ENCODE measurements around the gene KIRREL2. TPM values are rescaled to one million over a fixed set of nuclear protein-coding genes. Genes with fewer than 3 reads are reported as not detected.
"Not testable (repeated sequence)": the region's sequence is repeated elsewhere in the genome, so short reads cannot be mapped to it uniquely, and the experiment has no call there.

The KIRREL2 gene
- total RNA-seq, 2 experiments from 2014 or later = 1.4 to 2.2 TPM

DNA sequence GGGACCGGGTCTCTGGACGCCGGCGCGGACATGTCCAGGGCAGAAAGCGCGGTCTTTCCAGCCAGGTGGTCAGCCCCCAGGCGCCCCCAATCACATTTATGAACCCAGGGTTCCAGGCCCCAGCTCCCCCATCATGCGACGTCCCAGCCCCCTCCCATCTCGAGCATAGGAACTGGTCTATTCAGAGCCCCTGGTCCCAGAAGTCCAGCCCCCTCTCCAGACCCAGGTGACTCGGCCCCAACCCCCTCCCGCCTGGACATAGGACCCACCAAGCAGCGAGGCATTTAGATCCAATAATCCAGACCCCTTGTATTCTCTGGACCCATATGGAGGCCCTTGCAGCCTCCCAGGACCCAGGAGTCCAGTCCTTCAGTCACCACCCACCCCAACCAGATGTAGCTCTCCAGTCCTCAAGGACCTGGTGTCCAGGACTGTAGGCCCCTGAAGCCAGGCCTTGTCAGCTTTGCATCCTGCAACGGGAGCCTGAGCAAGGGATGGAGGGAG, 12.2 kb downstream of the KIRREL2 start:
- intact Hi-C loops (cut with micrococcal nuclease; ENCODE audit: unreplicated experiment) = no loop called here
- ChIA-PET CTCF (ENCODE audit: unreplicated experiment) (no interaction called here), POLR2A (no interaction called here)
- no peak overlapping the region for H3K27ac ChIP-seq (ENCODE audit: low read depth, low read length, poor library complexity, severe bottlenecking)
- no TSS peak for BruUV-seq (replicated peaks)
- H3K36me3 ChIP-seq (ENCODE audit: insufficient read depth, low read length) = no peaks in the 10 kb centered on the region
- peaks cover 17% of the 10 kb centered on the region for H3K4me1 ChIP-seq (ENCODE audit: insufficient read depth, low read length, poor library complexity, severe bottlenecking)
- H3K9me2 ChIP-seq (ENCODE audit: insufficient read depth, low read length) = no peaks in the 10 kb centered on the region
- no peak overlapping the region for H2AFZ ChIP-seq (ENCODE audit: low read length)
- DNase-seq (ENCODE audit: low spot score) = no peak
- no peaks in the 10 kb centered on the region for H3K9me3 ChIP-seq (ENCODE audit: low read length)
- TF ChIP-seq CTCF (conservative IDR thresholded peaks at IDR 0.05; ENCODE audit: low read length) = no peak
- TF ChIP-seq EZH2phosphoT487 (IDR thresholded peaks at IDR 0.05; ENCODE audit: borderline replicate concordance, low read depth, low read length) = no peak
- peak overlapping the region; percentile 65 for H3K4me3 ChIP-seq (ENCODE audit: low read depth, low read length, poor library complexity, severe bottlenecking)
- peak overlapping the region; percentile 83 for H3K4me2 ChIP-seq (ENCODE audit: low read length)
- no peaks in the 10 kb centered on the region for H4K20me1 ChIP-seq (ENCODE audit: insufficient read depth, low read length)
- no peaks in the 10 kb centered on the region for H3K79me2 ChIP-seq (ENCODE audit: insufficient read depth, low read depth, low read length)

- CTCF ChIA-PET (ENCODE audit: unreplicated experiment) = no interaction called here
- H3K9me3 ChIP-seq (ENCODE audit: low read length) = no peaks in the 10 kb centered on the region
- H3K9me2 ChIP-seq (ENCODE audit: insufficient read depth, low read length) = no peaks in the 10 kb centered on the region
- DNase-seq (ENCODE audit: low spot score) = peak; percentile 87
- peak overlapping the region; percentile 65 for H2AFZ ChIP-seq (ENCODE audit: low read length)
- no peaks in the 10 kb centered on the region for H4K20me1 ChIP-seq (ENCODE audit: insufficient read depth, low read length)
- POLR2A ChIA-PET = interaction anchor here (0.5 to 1.3 kb wide), 2 partner anchors 13 to 70 kb away, joined by 3 read pairs; partner anchors contain the start of gene KIRREL2
- peak overlapping the region; percentile 65 for H3K4me3 ChIP-seq (ENCODE audit: low read depth, low read length, poor library complexity, severe bottlenecking)
- intact Hi-C loops (cut with micrococcal nuclease; ENCODE audit: unreplicated experiment) = no loop called here
- TF ChIP-seq EZH2phosphoT487 (IDR thresholded peaks at IDR 0.05; ENCODE audit: borderline replicate concordance, low read depth, low read length) (no peak), CTCF (conservative IDR thresholded peaks at IDR 0.05; ENCODE audit: low read length) (no peak)
- H3K36me3 ChIP-seq (ENCODE audit: insufficient read depth, low read length) = no peaks in the 10 kb centered on the region
- H3K4me1 ChIP-seq (ENCODE audit: insufficient read depth, low read length, poor library complexity, severe bottlenecking) = peaks cover 17% of the 10 kb centered on the region
- BruUV-seq (replicated peaks) = no TSS peak
- H3K79me2 ChIP-seq (ENCODE audit: insufficient read depth, low read depth, low read length) = no peaks in the 10 kb centered on the region
- H3K4me2 ChIP-seq (ENCODE audit: low read length) = peak overlapping the region; percentile 83
- H3K27ac ChIP-seq (ENCODE audit: low read depth, low read length, poor library complexity, severe bottlenecking) = no peak overlapping the region
Observed at GRCh38 chr19:35869327-35870123, 12.8 kb downstream of the KIRREL2 start.

DNA sequence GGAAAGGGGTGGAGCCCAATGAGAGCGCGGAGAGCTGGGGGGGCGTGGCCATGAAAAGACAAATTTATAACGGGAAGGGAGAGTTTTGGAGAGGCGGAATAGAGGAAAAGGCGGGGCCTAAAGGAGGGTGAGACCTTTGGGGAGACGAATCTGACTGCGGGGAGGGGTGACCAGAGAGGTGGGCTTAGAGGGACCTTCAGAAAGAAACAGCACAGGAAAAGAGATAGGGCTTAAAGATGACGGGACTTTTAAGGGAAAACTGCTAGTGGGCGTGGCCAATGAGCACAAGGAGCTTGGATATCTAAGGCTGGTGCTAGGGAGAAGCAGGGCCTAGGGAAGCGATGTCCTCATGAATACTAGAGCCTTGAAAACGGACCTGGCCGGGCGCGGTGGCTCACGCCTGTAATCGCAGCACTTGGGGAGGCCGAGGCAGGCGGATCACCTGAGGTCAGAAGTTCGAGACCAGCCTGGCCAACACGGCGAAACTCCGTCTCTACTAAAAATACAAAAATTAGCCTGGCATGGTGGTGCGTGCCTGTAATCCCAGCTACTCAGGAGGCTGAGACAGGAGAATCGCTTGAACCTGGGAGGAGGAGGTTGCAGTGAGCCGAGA, 13.5 kb downstream of the KIRREL2 start:
- peak overlapping the region; percentile 83 for H3K4me2 ChIP-seq (ENCODE audit: low read length)
- intact Hi-C loops (cut with micrococcal nuclease; ENCODE audit: unreplicated experiment); BruUV-seq (replicated peaks); CTCF ChIA-PET (ENCODE audit: unreplicated experiment); H3K9me2 ChIP-seq (ENCODE audit: insufficient read depth, low read length); H3K9me3 ChIP-seq (ENCODE audit: low read length); H3K27ac ChIP-seq (ENCODE audit: low read depth, low read length, poor library complexity, severe bottlenecking); H3K36me3 ChIP-seq (ENCODE audit: insufficient read depth, low read length); H4K20me1 ChIP-seq (ENCODE audit: insufficient read depth, low read length); H3K79me2 ChIP-seq (ENCODE audit: insufficient read depth, low read depth, low read length): not testable (repeated sequence)
- peak overlapping the region; percentile 65 for H2AFZ ChIP-seq (ENCODE audit: low read length)
- H3K4me1 ChIP-seq (ENCODE audit: insufficient read depth, low read length, poor library complexity, severe bottlenecking) = peaks cover 17% of the 10 kb centered on the region
- peak; percentile 79 for DNase-seq (ENCODE audit: low spot score)
- peak overlapping the region; percentile 65 for H3K4me3 ChIP-seq (ENCODE audit: low read depth, low read length, poor library complexity, severe bottlenecking)
- POLR2A ChIA-PET = interaction anchor here (0.5 to 1.3 kb wide), 2 partner anchors 14 to 71 kb away, joined by 3 read pairs; partner anchors contain the start of gene KIRREL2

Data from OCI-LY7 (cell line).